GM12891 (cell line): Measurements from ENCODE around the gene LORICRIN.

Experiments
- PAX5 ChIP-seq: IDR thresholded peaks from 2 replicates; pipeline ENCODE4 v1.6.1; 2011; ENCODE audit warnings: low read length, moderate library complexity, mild to moderate bottlenecking; ENCODE audit not compliant: insufficient read depth, severe bottlenecking
- POLR2A ChIP-seq: IDR thresholded peaks from 2 replicates; pipeline ENCODE4 v1.6.1; 2011; ENCODE audit warnings: low read depth, low read length, control low read depth
- POLR2AphosphoS5 ChIP-seq: IDR thresholded peaks from 2 replicates; pipeline ENCODE4 v1.6.1; 2011; ENCODE audit warnings: low read depth, low read length, control low read depth
- POU2F2 ChIP-seq: IDR thresholded peaks from 2 replicates; pipeline ENCODE4 v1.6.1; 2011; ENCODE audit warnings: low read depth, mild to moderate bottlenecking, control low read depth, low read length, moderate library complexity
- SPI1 ChIP-seq: IDR thresholded peaks from 2 replicates; pipeline ENCODE4 v1.6.1; 2011; ENCODE audit warnings: low read depth, low read length, control low read depth
- TAF1 ChIP-seq: IDR thresholded peaks from 2 replicates; pipeline ENCODE4 v1.6.1; 2011; ENCODE audit warnings: low read depth, low read length, control low read depth

GRCh38 chr1:153265457-153265856, 6.0 kb downstream of the LORICRIN start:
- no peak for TF ChIP-seq TAF1
- no peak for TF ChIP-seq POLR2A
- TF ChIP-seq POLR2AphosphoS5 = no peak
- no peak for TF ChIP-seq SPI1
- TF ChIP-seq POU2F2 = no peak
- no peak for TF ChIP-seq PAX5
